KMS-11 (cell line): ENCODE data around the gene HK3.

Experiments
- H2AFZ ChIP-seq: fragments of 200-600 bp; sonication (generic); 2 replicates; pipeline ENCODE4 v1.6.1; 2016; ENCODE audit warnings: antibody characterized with exemption, mixed run types, low read depth
- H3K27ac ChIP-seq: fragments of 200-600 bp; sonication (generic); 2 replicates; pipeline ENCODE4 v1.6.1; 2016; ENCODE audit warnings: mild to moderate bottlenecking, mixed run types
- H3K27me3 ChIP-seq: fragments of 200-600 bp; sonication (generic); 2 replicates; pipeline ENCODE4 v1.6.1; 2017; ENCODE audit warnings: mild to moderate bottlenecking, low read depth, mixed run types, moderate library complexity; ENCODE audit not compliant: insufficient read depth
- H3K36me3 ChIP-seq: fragments of 200-600 bp; sonication (generic); 2 replicates; pipeline ENCODE4 v1.6.1; 2017; ENCODE audit warnings: mild to moderate bottlenecking, mixed run types; ENCODE audit not compliant: insufficient read depth
- H3K4me1 ChIP-seq: fragments of 200-600 bp; sonication (generic); 2 replicates; pipeline ENCODE4 v1.6.1; 2016; ENCODE audit warnings: mild to moderate bottlenecking, low read depth, mixed run types; ENCODE audit not compliant: poor library complexity, severe bottlenecking
- H3K4me2 ChIP-seq: fragments of 200-600 bp; sonication (generic); 2 replicates; pipeline ENCODE4 v1.7.0; 2016; ENCODE audit warnings: mild to moderate bottlenecking, mixed run types
- H3K4me3 ChIP-seq: fragments of 200-600 bp; sonication (generic); IDR thresholded peaks from 2 replicates; pipeline ENCODE4 v1.6.1; 2017; ENCODE audit warnings: low read depth, low read length, mixed read lengths; ENCODE audit not compliant: insufficient read depth
- H3K79me2 ChIP-seq: fragments of 200-600 bp; sonication (generic); 2 replicates; pipeline ENCODE4 v1.6.1; 2016; ENCODE audit warnings: low read depth, mixed run types; ENCODE audit not compliant: insufficient read depth
- H3K9ac ChIP-seq: fragments of 200-600 bp; sonication (generic); 2 replicates; pipeline ENCODE4 v1.6.1; 2016; ENCODE audit warnings: mild to moderate bottlenecking, mixed run types
- H4K20me1 ChIP-seq: fragments of 200-600 bp; sonication (generic); 2 replicates; pipeline ENCODE4 v1.6.1; 2016; ENCODE audit warnings: mild to moderate bottlenecking, mixed run types; ENCODE audit not compliant: insufficient read depth
- TF ChIP-seq, protein P1 (sequence below): fragments of 200-600 bp; sonication (generic); conservative IDR thresholded peaks from 2 replicates; pipeline ENCODE4 v1.6.1; 2017; ENCODE audit warnings: low read depth, mild to moderate bottlenecking, antibody characterized with exemption, low read length, moderate library complexity, mixed read lengths

Gene HK3

DNA sequence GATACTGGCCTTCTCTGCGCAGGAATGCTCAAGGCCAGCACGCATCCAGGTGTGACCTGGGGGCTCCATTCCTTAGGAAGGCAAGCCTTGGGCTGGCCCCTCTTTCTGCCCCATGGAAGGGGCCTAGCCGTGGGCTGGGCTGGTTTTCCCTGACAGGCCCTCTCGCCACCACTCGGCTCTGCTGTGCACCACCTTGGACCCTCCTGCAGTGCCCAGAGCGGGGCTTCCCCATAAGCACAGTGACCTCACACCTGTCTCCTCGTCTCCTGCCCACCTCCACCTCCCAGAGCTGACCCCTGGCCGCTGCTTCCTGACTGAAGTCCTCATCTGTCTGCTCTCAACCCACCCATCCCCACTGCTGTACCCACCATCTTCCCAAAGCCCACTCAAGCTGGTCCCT is 67.7 kb downstream of the HK3 start:
- Histone ChIP-seq H4K20me1 (no peaks in the 10 kb centered on the region), H2AFZ (no peak overlapping the region), H3K4me1 (no peaks in the 10 kb centered on the region), H3K36me3 (no peaks in the 10 kb centered on the region), H3K4me3 (no peak overlapping the region), H3K79me2 (no peaks in the 10 kb centered on the region), H3K9ac (no peak overlapping the region), H3K27ac (no peak overlapping the region), H3K27me3 (peaks cover 14% of the 10 kb centered on the region; the same call in 1 of the 2 replicates), H3K4me2 (no peak overlapping the region)
- TF ChIP-seq, protein P1, sequence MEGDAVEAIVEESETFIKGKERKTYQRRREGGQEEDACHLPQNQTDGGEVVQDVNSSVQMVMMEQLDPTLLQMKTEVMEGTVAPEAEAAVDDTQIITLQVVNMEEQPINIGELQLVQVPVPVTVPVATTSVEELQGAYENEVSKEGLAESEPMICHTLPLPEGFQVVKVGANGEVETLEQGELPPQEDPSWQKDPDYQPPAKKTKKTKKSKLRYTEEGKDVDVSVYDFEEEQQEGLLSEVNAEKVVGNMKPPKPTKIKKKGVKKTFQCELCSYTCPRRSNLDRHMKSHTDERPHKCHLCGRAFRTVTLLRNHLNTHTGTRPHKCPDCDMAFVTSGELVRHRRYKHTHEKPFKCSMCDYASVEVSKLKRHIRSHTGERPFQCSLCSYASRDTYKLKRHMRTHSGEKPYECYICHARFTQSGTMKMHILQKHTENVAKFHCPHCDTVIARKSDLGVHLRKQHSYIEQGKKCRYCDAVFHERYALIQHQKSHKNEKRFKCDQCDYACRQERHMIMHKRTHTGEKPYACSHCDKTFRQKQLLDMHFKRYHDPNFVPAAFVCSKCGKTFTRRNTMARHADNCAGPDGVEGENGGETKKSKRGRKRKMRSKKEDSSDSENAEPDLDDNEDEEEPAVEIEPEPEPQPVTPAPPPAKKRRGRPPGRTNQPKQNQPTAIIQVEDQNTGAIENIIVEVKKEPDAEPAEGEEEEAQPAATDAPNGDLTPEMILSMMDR, result no peak

- Histone ChIP-seq H3K79me2 (no peaks in the 10 kb centered on the region), H3K4me3 (no peak overlapping the region), H3K9ac (no peak overlapping the region), H3K27ac (no peak overlapping the region), H4K20me1 (no peaks in the 10 kb centered on the region), H3K4me2 (no peak overlapping the region), H3K4me1 (no peaks in the 10 kb centered on the region), H2AFZ (no peak overlapping the region), H3K27me3 (peaks cover 10% of the 10 kb centered on the region; the same call in 1 of the 2 replicates), H3K36me3 (no peaks in the 10 kb centered on the region)
- TF ChIP-seq, protein P1, result no peak
Observed at GRCh38 chr5:176830995-176831423, 68.1 kb downstream of the HK3 start.
